OCI-LY7 (cell line): ENCODE measurements around the gene LRRK1. TPM values are rescaled to one million over a fixed set of nuclear protein-coding genes. Genes with fewer than 3 reads are reported as not detected.

Experiments used
- BruUV-seq: library from RNA; stranded (reverse); fragments of 400-500 nt; replicated peaks from 2 replicates; lab custom pipeline; 2021; lab: Mats Ljungman, UMichigan
- CTCF ChIA-PET: fragments of 300-600 bp; sonication (Branson Sonifier 250); formaldehyde crosslinking; loops from one replicate; lab custom pipeline; 2022; ENCODE audit warnings: antibody characterized with exemption; ENCODE audit not compliant: unreplicated experiment; lab: Charles Lee
- POLR2A ChIA-PET: fragments of 300-600 bp; sonication (Branson Sonifier 250); formaldehyde crosslinking; loops from one replicate; lab custom pipeline; 2022; ENCODE audit warnings: antibody characterized with exemption; lab: Charles Lee
- DNase-seq: peaks from one replicate; pipeline ENCODE4 v3.0.0-alpha.2; 2015; ENCODE audit warnings: low spot score
- H2AFZ ChIP-seq: fragments of 200-600 bp; sonication (generic), shearing (Covaris generic); 2 replicates; pipeline ENCODE4 v1.6.1; 2014; ENCODE audit warnings: mild to moderate bottlenecking, antibody characterized with exemption, low read length, moderate library complexity
- H3K27ac ChIP-seq: fragments of 200-600 bp; sonication (generic); 2 replicates; pipeline ENCODE4 v1.5.1; 2014; ENCODE audit warnings: mixed run types, low read depth, mild to moderate bottlenecking, moderate library complexity, low read length, inconsistent platforms; ENCODE audit not compliant: poor library complexity, severe bottlenecking
- H3K36me3 ChIP-seq: fragments of 200-600 bp; sonication (generic); 2 replicates; pipeline ENCODE4 v1.6.1; 2014; ENCODE audit warnings: mild to moderate bottlenecking, antibody characterized with exemption, low read length, moderate library complexity, mixed read lengths; ENCODE audit not compliant: insufficient read depth
- H3K4me1 ChIP-seq: fragments of 200-600 bp; sonication (generic); 2 replicates; pipeline ENCODE4 v1.5.1; 2014; ENCODE audit warnings: mild to moderate bottlenecking, low read length; ENCODE audit not compliant: insufficient read depth, poor library complexity, severe bottlenecking
- H3K4me2 ChIP-seq: fragments of 200-600 bp; sonication (generic); 2 replicates; pipeline ENCODE4 v1.6.1; 2014; ENCODE audit warnings: mild to moderate bottlenecking, low read length
- H3K4me3 ChIP-seq: fragments of 200-600 bp; sonication (generic); 2 replicates; pipeline ENCODE4 v1.5.1; 2014; ENCODE audit warnings: mild to moderate bottlenecking, low read depth, low read length; ENCODE audit not compliant: poor library complexity, severe bottlenecking
- H3K79me2 ChIP-seq: fragments of 200-600 bp; sonication (generic); 2 replicates; pipeline ENCODE4 v1.6.1; 2016; ENCODE audit warnings: low read depth, mild to moderate bottlenecking, low read length, moderate library complexity, mixed read lengths; ENCODE audit not compliant: insufficient read depth
- H3K9me2 ChIP-seq: fragments of 200-600 bp; sonication (generic); 2 replicates; pipeline ENCODE4 v1.6.1; 2016; ENCODE audit warnings: mild to moderate bottlenecking, low read length, mixed read lengths; ENCODE audit not compliant: insufficient read depth
- H3K9me3 ChIP-seq: fragments of 200-600 bp; sonication (generic); 2 replicates; pipeline ENCODE4 v1.6.1; 2014; ENCODE audit warnings: mild to moderate bottlenecking, mixed run types, low read length, mixed read lengths
- H4K20me1 ChIP-seq: fragments of 200-600 bp; sonication (generic); 2 replicates; pipeline ENCODE4 v1.6.1; 2014; ENCODE audit warnings: mild to moderate bottlenecking, antibody characterized with exemption, low read length, moderate library complexity, mixed read lengths; ENCODE audit not compliant: insufficient read depth
- EZH2phosphoT487 ChIP-seq: fragments of 200-600 bp; sonication (generic); IDR thresholded peaks from 2 replicates; pipeline ENCODE4 v1.6.1; 2018; ENCODE audit warnings: low read depth, borderline replicate concordance, mild to moderate bottlenecking, mixed run types, antibody characterized with exemption, low read length, moderate library complexity, mixed read lengths
- intact Hi-C: fragments of 100-400 bp; cut with micrococcal nuclease; formaldehyde crosslinking; loops from one replicate; pipeline ENCODE4 v1.10.0; 2022; ENCODE audit not compliant: unreplicated experiment
- total RNA-seq, 2 experiments: library from RNA; depleted of rRNA in 1 of 2; stranded (reverse); fragments of >200 nt in 1 of 2; shearing (Covaris generic) in 1 of 2; gene quantifications; 2 replicates each; pipeline ENCODE4 v1.2.3, GENCODE V29; 2014 to 2022
- TF ChIP-seq, protein P1 (sequence below): fragments of 200-600 bp; sonication (generic); conservative IDR thresholded peaks from 2 replicates; pipeline ENCODE4 v1.5.1; 2014; ENCODE audit warnings: mild to moderate bottlenecking, antibody characterized with exemption, low read length, moderate library complexity, mixed read lengths

Gene LRRK1
- total RNA-seq, 2 experiments from 2014 or later: 92.3 to 233 TPM

DNA sequence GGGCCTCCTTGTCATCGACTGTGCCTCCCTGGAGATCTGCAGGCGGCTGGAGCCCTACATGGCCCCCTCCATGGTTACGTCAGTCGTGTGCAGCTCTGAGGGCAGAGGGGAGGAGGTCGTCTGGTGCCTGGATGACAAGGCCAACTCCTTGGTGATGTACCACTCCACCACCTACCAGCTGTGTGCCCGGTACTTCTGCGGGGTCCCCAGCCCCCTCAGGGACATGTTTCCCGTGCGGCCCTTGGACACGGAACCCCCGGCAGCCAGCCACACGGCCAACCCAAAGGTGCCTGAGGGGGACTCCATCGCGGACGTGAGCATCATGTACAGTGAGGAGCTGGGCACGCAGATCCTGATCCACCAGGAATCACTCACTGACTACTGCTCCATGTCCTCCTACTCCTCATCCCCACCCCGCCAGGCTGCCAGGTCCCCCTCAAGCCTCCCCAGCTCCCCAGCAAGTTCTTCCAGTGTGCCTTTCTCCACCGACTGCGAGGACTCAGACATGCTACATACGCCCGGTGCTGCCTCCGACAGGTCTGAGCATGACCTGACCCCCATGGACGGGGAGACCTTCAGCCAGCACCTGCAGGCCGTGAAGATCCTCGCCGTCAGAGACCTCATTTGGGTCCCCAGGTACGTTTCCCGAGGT, 146.5 kb downstream of the LRRK1 start:
- H4K20me1 ChIP-seq: no peaks in the 10 kb centered on the region; the same call in 1 of the 2 replicates
- H2AFZ ChIP-seq: no peak overlapping the region
- peaks cover 100% of the 10 kb centered on the region for H3K36me3 ChIP-seq
- H3K27ac ChIP-seq: no peak overlapping the region
- peaks cover 30% of the 10 kb centered on the region for H3K4me1 ChIP-seq
- intact Hi-C loops: no loop called here
- H3K4me3 ChIP-seq: no peak overlapping the region
- no peaks in the 10 kb centered on the region for H3K79me2 ChIP-seq
- no TSS peak for BruUV-seq
- no peaks in the 10 kb centered on the region for H3K9me2 ChIP-seq
- POLR2A ChIA-PET: no interaction called here
- CTCF ChIA-PET: no interaction called here
- no peaks in the 10 kb centered on the region for H3K9me3 ChIP-seq
- H3K4me2 ChIP-seq: no peak overlapping the region
- no peak for DNase-seq
- TF ChIP-seq, protein P1, sequence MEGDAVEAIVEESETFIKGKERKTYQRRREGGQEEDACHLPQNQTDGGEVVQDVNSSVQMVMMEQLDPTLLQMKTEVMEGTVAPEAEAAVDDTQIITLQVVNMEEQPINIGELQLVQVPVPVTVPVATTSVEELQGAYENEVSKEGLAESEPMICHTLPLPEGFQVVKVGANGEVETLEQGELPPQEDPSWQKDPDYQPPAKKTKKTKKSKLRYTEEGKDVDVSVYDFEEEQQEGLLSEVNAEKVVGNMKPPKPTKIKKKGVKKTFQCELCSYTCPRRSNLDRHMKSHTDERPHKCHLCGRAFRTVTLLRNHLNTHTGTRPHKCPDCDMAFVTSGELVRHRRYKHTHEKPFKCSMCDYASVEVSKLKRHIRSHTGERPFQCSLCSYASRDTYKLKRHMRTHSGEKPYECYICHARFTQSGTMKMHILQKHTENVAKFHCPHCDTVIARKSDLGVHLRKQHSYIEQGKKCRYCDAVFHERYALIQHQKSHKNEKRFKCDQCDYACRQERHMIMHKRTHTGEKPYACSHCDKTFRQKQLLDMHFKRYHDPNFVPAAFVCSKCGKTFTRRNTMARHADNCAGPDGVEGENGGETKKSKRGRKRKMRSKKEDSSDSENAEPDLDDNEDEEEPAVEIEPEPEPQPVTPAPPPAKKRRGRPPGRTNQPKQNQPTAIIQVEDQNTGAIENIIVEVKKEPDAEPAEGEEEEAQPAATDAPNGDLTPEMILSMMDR: no peak
- no peak for TF ChIP-seq EZH2phosphoT487

DNA sequence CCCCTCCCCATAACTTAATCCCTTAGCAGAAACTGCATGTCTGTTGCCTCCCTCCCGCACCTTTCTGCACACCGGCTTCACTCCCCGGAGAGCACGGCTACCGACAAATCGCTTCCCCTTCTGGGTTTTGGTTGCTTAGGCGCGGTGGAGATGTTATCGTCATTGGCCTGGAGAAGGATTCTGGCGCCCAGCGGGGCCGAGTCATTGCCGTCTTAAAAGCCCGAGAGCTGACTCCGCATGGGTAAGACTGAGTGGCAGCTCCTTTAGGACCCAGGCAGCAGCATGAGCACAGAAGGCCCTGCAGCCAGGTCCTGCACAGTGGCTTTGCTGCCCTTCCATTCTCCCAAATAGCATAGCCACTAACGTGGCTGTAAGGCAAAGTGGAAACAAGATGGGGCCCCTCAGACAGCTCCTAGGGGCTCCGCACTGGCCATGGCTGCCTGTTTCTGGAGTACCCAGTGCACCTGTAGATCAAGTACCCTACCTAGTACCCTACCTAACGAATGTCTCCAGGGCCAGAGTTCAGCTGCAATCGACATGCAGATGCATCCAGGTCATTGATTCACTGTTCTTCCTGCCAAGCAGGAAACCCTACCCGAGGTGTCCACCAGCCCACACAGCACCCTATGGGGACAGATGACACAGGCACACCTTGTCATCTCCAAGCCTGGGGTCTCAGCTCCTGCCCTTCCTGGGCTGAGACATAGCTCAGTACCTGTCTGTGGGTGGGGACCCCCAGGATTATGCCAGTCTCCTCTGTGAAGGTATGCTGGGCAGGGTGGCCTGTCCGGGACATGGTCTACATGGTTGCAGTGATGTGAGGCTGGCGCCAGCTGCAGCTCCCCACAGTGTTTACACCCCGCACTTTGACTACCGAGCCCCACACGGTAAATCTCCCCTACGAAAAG, 147.6 kb downstream of the LRRK1 start:
- Histone ChIP-seq H3K79me2 (no peaks in the 10 kb centered on the region), H3K36me3 (peaks cover 98% of the 10 kb centered on the region), H3K4me3 (no peak overlapping the region), H3K27ac (no peak overlapping the region), H3K9me2 (no peaks in the 10 kb centered on the region), H3K9me3 (no peaks in the 10 kb centered on the region), H3K4me2 (no peak overlapping the region), H4K20me1 (no peaks in the 10 kb centered on the region; the same call in 1 of the 2 replicates), H2AFZ (no peak overlapping the region), H3K4me1 (peaks cover 19% of the 10 kb centered on the region)
- no peak for DNase-seq
- ChIA-PET POLR2A (no interaction called here), CTCF (no interaction called here)
- BruUV-seq: no TSS peak
- no peak for TF ChIP-seq EZH2phosphoT487
- TF ChIP-seq, protein P1: no peak
- intact Hi-C loops: no loop called here
